Measurements from ENCODE around the gene NR5A2.

NR5A2 gene

GRCh38 chr1:200179126-200179780 lies 151.7 kb downstream of the NR5A2 start:
- no peak overlapping the region for H3K4me3 ChIP-seq (ENCODE audit: low read depth, low read length)
- no peak for DNase-seq (ENCODE audit: low read depth)
- TF ChIP-seq MYC (IDR thresholded peaks at IDR 0.05; ENCODE audit: low read depth, low read length) (no peak), CTCF (IDR thresholded peaks at IDR 0.05; ENCODE audit: low read depth, low read length) (no peak), POLR2A (IDR thresholded peaks at IDR 0.05; ENCODE audit: extremely low read depth, insufficient read length) (no peak), MAX (IDR thresholded peaks at IDR 0.05; ENCODE audit: low read depth, low read length) (no peak)

DNA sequence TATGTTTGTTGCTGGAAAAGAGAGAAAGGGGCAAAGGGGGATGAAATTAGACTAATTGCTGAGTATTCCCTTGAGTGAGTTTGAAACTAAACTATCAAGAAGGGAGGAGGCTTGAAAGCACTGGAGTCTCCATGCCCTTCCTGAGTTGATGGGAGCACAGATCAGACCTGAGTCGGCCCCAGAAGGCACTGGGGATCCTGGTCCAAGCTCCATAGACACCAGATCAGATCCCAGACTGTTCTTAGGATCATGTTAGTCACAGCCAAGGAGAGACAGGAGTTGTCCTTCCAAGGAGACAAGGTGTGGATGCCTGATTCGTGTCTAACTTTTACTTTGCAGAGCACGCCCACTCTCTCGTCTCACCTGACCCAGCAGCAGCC lies 152.3 kb downstream of the NR5A2 start:
- no peak overlapping the region for H3K4me3 ChIP-seq (ENCODE audit: low read depth, low read length)
- TF ChIP-seq MAX (IDR thresholded peaks at IDR 0.05; ENCODE audit: low read depth, low read length) (no peak), CTCF (IDR thresholded peaks at IDR 0.05; ENCODE audit: low read depth, low read length) (no peak), POLR2A (IDR thresholded peaks at IDR 0.05; ENCODE audit: extremely low read depth, insufficient read length) (no peak), MYC (IDR thresholded peaks at IDR 0.05; ENCODE audit: low read depth, low read length) (no peak)
- DNase-seq (ENCODE audit: low read depth), result no peak

DNA sequence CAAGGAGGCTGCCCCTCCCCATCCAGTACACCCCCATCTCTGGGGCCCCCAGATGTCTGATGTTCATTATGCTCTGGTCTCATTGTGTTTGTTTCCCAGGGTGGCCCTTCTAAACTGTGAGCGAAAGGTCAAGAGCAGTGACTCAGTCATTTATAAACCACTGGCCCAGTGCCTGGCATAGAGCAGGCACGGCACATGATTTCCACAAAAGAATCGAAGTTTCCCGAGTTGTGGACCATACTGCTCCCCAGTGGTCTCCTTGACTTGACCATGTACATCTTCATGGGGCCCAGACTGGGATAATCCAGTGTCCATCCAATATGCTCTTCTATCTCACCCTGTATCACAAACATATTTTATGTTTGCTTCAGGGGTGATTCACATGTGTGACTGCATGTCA lies 153.3 kb downstream of the NR5A2 start:
- no peak for DNase-seq (ENCODE audit: low read depth)
- H3K4me3 ChIP-seq (ENCODE audit: low read depth, low read length), result no peak overlapping the region
- TF ChIP-seq POLR2A (IDR thresholded peaks at IDR 0.05; ENCODE audit: extremely low read depth, insufficient read length), result no peak
- no peak for TF ChIP-seq MAX (IDR thresholded peaks at IDR 0.05; ENCODE audit: low read depth, low read length)
- TF ChIP-seq MYC (IDR thresholded peaks at IDR 0.05; ENCODE audit: low read depth, low read length), result no peak
- no peak for TF ChIP-seq CTCF (IDR thresholded peaks at IDR 0.05; ENCODE audit: low read depth, low read length)

GRCh38 chr1:200181861-200182260 lies 154.4 kb downstream of the NR5A2 start:
- TF ChIP-seq POLR2A (IDR thresholded peaks at IDR 0.05; ENCODE audit: extremely low read depth, insufficient read length) (no peak), CTCF (IDR thresholded peaks at IDR 0.05; ENCODE audit: low read depth, low read length) (no peak), MYC (IDR thresholded peaks at IDR 0.05; ENCODE audit: low read depth, low read length) (no peak), MAX (IDR thresholded peaks at IDR 0.05; ENCODE audit: low read depth, low read length) (no peak)
- H3K4me3 ChIP-seq (ENCODE audit: low read depth, low read length), result no peak overlapping the region
- DNase-seq (ENCODE audit: low read depth), result no peak

GRCh38 chr1:200182701-200183100 lies 155.2 kb downstream of the NR5A2 start:
- H3K4me3 ChIP-seq (ENCODE audit: low read depth, low read length), result no peak overlapping the region
- no peak for DNase-seq (ENCODE audit: low read depth)
- TF ChIP-seq CTCF (IDR thresholded peaks at IDR 0.05; ENCODE audit: low read depth, low read length) (no peak), MYC (IDR thresholded peaks at IDR 0.05; ENCODE audit: low read depth, low read length) (no peak), MAX (IDR thresholded peaks at IDR 0.05; ENCODE audit: low read depth, low read length) (no peak), POLR2A (IDR thresholded peaks at IDR 0.05; ENCODE audit: extremely low read depth, insufficient read length) (no peak)

All from NB4 (cell line).